WI38 (cell line): ENCODE measurements around the gene PRDM10.
"Not testable (repeated sequence)": the region's sequence is repeated elsewhere in the genome, so short reads cannot be mapped to it uniquely, and the experiment has no call there.

Source experiments
- H3K4me3 ChIP-seq: 2 replicates; pipeline ENCODE4 v1.5.1; 2011; ENCODE audit warnings: low read depth, mild to moderate bottlenecking, control low read depth, low read length
- TF ChIP-seq, protein P1 (sequence below): IDR thresholded peaks from 2 replicates; pipeline ENCODE4 v1.5.1; 2012; ENCODE audit warnings: low read depth, mild to moderate bottlenecking, control low read depth, low read length

Gene PRDM10

DNA sequence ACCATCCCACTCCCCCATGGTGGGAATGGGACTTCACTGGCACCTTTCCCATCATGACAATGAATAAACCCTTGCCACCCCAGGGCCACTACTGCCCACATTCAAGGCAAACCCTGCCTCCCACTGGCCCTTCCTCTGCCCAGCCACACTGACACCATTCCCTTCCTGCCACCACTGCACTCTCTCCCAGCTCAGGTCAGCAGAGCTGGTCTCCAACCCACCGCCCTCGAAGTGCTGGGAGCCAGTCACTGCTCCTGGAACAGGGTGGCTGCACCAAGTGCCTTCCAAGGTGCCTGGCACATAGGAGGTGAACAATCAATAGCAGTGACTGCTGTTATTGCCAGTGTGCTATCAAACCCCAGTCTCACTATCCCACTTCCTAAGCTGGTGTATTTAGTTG is 27.1 kb downstream of the PRDM10 start:
- TF ChIP-seq, protein P1, sequence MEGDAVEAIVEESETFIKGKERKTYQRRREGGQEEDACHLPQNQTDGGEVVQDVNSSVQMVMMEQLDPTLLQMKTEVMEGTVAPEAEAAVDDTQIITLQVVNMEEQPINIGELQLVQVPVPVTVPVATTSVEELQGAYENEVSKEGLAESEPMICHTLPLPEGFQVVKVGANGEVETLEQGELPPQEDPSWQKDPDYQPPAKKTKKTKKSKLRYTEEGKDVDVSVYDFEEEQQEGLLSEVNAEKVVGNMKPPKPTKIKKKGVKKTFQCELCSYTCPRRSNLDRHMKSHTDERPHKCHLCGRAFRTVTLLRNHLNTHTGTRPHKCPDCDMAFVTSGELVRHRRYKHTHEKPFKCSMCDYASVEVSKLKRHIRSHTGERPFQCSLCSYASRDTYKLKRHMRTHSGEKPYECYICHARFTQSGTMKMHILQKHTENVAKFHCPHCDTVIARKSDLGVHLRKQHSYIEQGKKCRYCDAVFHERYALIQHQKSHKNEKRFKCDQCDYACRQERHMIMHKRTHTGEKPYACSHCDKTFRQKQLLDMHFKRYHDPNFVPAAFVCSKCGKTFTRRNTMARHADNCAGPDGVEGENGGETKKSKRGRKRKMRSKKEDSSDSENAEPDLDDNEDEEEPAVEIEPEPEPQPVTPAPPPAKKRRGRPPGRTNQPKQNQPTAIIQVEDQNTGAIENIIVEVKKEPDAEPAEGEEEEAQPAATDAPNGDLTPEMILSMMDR: no peak

DNA sequence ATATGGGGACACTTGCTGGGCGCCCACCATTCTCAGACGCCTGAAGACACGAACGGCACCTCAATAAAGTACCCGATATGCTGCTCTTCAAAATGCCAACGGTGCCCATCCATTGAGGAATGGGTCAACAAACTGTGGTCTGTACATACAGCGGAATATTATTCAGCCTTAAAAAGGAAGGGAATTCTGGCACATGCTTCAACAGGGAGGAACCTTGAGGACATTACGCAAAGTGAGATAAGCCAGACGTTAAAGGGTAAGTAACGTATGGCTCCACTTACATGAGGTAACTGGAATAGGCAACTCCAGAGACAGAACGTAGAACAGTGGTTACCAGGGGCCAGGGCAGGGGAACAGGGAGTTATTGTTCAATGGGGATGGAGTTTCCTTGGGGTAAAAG is 28.0 kb downstream of the PRDM10 start:
- TF ChIP-seq, protein P1: no peak
- no peak overlapping the region for H3K4me3 ChIP-seq

More for the DNA sequence above, 27.1 kb downstream of the PRDM10 start:
- no peak overlapping the region for H3K4me3 ChIP-seq

DNA sequence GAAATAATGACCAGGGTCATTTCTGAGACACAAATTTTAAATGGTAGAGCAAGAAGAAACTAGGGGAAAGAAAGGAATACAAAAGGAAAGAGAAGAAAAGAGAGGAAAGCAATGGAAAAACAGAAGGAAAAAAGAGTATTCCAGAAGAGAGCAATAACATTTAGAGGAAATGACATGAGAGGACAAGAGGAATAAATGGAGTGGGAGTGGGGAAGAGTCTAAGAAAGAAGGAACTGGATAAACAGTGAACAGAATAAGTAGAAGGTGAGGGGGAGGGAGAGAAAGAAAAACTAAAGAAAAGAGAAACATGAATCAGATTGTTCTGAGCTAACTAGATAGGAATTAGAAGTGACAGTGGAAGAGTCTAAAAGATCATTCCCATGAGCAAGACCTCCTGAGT is 28.4 kb downstream of the PRDM10 start:
- TF ChIP-seq, protein P1: no peak

DNA sequence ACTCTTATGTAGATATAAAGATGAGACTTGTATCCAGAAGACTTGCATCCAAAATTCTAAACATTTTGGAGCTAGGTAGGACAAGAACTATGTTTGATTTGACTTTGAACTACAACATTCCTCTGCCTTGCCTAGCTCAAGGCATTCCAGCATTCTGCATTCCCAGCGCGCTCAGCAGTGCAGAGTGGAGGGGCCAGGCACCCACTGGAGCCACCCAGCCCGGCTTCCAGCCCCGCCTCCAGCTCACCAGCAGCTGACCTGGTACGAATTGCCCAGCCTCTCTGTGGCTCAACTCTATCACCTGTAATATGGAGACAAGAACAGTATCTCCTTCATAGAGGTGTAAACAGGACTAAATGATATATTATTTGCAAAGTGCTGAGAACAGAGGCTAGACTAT is 28.8 kb downstream of the PRDM10 start:
- H3K4me3 ChIP-seq: no peak overlapping the region
- TF ChIP-seq, protein P1: no peak

More for the DNA sequence above, 28.4 kb downstream of the PRDM10 start:
- H3K4me3 ChIP-seq: no peak overlapping the region

DNA sequence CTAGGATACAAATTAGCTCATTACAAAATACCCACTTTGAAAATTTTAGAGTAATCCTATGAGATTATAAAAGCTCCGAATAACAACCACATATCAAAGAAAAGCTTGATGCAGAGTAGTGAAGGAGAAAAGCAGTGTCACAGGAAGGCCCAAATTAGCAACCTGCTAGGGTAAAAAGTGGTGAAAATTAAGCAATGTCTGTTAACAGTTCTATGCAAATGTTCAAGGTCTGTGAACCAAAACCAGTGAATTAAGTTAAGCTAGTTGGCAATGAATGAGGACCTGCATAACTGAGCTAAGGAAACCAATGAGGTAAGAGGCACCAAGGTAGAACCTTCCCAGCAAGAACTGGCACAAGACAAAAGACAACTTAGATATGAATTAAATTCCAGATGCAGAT is 29.6 kb downstream of the PRDM10 start:
- TF ChIP-seq, protein P1: no peak
- no peak overlapping the region for H3K4me3 ChIP-seq

DNA sequence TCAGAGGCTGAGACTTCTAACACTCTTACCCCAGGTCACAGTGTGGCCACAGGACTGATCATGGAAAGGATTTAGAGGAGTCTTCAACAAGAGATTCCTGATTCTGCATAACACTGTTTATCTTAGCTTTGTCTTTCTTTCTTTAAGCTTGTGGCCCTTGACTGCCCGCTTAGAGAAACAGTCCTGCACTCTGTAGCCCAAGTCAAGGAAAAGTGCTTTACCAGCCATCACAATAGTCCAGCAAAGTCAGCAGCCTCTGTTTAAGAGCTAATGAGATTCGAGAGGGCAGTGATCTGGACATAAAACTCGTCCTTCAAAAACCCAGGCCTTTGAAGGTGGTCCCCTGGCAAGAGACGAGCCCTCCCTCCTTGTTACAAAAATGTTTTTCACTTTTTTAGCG is 30.0 kb downstream of the PRDM10 start:
- no peak overlapping the region for H3K4me3 ChIP-seq
- TF ChIP-seq, protein P1: no peak

DNA sequence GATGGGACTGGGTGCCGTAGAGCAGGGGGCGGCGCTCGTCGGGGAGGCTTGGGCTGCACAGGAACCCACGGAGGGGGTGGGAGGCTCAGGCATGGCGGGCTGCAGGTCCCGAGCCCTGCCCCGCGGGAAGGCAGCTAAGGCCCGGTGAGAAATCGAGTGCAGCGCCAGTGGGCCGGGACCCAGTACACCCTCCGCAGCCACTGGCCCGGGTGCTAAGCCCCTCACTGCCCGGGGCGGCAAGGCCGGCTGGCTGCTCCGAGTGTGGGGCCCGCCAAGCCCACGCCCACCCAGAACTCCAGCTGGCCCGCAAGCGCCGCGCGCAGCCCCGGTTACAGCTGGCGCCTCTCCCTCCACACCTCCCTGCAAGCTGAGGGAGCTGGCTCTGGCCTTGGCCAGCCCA is 30.8 kb downstream of the PRDM10 start:
- H3K4me3 ChIP-seq: not testable (repeated sequence)

DNA sequence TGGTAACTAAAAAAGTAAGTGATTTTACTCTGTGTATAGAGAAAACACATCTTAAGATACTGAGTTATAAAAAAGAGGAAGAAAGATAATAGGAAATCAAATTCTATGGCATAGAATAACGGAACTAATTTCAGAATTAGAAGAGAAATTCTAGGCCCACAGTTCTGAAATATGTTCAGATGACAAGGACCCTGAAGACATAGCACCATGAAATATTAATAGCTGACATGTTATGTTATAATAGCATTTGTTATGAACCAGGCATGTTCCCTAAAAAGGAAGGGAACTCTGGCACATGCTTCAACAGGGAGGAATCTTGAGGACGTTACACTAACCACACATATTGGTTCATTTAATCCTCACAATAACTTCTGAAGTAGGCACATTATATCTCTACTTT is 32.7 kb downstream of the PRDM10 start:
- TF ChIP-seq, protein P1: no peak
- no peak overlapping the region for H3K4me3 ChIP-seq
